HG02870 (cell line): Measurements from ENCODE around the gene NRG3.

ENCODE experiments used
- ATAC-seq: cut with Tn5 transposase; IDR thresholded peaks from one replicate; pipeline ENCODE4 v1.9.1; 2021; ENCODE audit warnings: mild to moderate bottlenecking, moderate library complexity; ENCODE audit not compliant: unreplicated experiment

The NRG3 gene

DNA sequence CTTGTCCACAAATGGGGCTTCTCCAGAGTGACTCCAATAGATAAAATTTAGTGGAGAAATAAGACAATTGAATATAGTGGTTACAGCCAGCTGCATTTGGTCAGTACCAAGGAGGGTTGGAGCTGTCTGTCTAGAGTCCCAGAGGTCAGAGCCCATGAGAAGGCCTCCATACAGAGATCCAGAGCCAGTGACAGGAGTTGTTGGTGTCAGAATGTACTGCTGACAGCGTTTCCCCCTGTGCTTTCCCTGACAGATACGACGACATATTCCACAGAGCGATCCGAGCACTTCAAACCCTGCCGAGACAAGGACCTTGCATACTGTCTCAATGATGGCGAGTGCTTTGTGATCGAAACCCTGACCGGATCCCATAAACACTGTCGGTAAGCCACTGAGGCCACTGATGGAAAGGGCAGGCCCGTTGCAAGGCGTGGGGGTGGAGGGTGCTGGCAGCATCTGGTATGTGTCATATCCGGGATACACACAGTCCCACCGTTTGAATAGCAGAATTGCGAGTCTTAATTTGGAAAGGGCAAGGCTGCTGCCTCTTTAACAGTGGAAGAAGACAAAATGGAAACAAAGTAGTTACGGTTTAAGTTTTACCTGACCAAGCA lies 483.6 kb downstream of the NRG3 start:
- no peak for ATAC-seq

GRCh38 chr10:82361256-82361655 lies 486.3 kb downstream of the NRG3 start:
- ATAC-seq, result no peak

- ATAC-seq, result no peak
These were observed 502.6 kb downstream of the NRG3 start for GRCh38 chr10:82377608-82378007.

DNA sequence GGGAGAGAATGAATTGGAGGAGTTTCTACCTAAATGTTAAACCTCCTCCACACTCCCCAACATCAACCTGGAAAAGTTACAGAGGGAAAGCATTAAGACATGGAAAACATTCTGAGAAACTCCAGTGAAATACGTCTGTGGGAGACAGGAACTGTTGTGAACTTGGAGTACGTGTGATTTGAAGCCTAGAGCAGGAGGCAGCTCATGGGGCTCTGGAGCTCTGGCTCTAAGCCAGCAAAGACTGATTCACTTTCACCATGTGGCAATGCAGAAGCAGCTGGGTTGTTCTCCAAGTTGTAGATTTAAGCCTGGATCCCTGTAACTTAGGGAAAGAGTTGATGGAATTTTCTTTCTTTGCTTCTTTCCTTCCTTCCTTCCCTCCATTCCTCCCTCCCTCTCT lies 503.2 kb downstream of the NRG3 start:
- ATAC-seq, result no peak

GRCh38 chr10:82383350-82383749 lies 508.4 kb downstream of the NRG3 start:
- ATAC-seq, result no peak

DNA sequence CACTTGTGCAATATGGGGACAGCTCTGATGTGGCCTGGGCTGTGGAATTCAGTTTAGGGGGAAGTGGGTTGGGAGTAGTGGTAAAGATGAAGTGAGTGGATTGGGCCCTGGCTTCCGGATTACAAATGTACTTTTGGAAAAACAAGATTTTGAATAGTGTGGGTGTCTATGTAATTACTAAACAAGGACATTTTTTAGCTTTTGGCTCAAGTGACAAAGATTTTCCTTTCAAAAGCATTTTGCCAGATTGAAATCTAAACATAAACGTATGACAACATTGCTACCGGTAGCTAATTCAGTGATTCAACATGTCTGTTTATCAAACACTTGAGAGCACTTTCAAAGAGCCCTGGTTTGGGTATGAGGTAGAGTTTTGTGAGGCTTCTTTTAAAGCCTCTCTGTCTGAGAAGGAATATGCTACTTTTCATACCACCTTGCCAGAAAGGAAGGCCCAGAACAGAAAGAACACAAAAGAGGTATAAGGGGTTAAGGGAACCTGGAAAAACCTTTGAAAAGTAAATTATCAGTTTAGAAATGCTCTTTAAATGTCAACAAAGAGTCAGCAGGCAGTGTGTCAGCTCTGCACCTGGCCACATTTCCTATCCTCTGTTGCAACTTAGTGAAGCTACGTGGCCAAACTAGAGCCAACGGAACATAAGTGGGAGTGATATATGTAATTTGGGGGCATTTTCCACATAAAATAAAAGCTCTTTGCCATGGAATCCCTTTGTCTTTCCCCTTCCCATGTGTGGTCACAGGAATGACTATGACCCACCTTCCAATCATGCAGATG lies 516.1 kb downstream of the NRG3 start:
- no peak for ATAC-seq

DNA sequence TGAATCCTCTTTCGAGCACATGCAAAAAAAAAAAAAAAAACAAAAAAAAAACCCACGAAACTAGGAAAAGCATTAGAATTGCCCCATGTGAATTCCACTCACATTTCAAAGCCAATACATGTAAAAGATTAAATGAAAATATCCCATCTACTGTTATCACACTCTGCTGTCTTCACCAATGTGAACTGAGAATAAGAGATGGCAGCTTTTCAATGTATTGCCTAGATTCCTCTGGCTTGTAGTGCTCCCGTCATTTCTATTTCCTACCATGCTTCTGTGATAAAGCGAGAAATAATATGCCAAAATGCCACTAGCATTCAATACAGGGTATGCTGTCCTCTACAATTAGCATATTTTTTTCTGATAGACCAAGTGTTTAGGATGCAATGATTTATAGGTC lies 517.0 kb downstream of the NRG3 start:
- no peak for ATAC-seq

GRCh38 chr10:82392533-82392932 lies 517.5 kb downstream of the NRG3 start:
- no peak for ATAC-seq

GRCh38 chr10:82394122-82394521 lies 519.1 kb downstream of the NRG3 start:
- no peak for ATAC-seq

DNA sequence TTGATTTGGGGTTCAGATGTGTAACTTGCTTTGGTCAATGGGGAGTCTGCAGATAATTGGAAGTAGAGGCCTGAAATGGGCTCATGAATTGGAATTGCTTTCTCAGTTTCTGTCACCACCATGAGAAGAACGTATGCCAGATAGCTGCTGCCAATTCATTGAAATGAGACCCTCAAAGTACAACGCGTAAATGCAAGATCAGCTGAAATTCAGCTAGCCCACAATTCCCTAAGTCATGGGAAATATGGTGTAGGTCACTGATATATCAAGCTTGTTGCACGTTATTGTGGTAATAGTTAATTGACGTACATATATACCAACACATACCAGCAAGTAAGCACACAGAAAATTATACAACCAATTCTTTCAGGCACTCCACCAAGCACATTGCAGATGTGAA lies 520.0 kb downstream of the NRG3 start:
- ATAC-seq, result no peak

DNA sequence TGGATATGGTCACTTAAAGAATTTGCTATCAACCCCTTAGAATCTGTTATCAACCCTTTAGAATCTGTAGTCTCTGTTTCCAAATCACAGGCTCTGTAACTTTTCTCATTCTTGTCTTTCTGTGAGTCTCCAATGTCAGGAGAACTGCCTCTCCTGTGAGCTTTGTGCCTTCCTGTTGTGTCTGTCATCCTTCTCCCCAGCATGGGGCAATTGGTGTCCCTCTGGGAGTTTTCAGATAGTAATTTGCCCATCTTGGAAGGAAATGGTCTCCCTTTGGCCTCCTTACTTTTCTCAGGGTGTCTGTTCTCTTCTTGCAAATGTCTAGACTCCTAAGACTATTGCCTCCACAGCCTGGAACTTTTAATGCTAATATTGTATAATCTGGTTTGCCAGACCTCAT lies 521.9 kb downstream of the NRG3 start:
- no peak for ATAC-seq

DNA sequence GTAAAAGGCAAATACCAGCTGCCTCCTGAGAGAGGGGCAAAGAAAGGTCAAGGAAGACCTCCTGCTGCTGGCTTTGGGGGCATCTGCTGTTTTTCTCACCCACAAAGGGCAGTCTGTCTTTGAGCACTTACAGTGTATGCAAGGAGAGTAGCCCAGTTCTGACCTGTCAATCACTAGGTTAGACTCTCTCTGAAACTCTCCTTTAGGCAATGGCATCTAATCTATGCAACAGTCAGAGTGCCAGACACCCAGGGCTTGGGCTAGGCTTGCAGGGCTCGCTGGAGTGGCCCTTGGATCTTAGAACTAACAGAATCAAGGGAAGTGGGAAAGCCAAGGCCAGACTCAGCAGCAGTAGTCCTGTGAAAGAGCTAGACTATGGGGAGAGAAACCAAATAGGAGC lies 522.9 kb downstream of the NRG3 start:
- no peak for ATAC-seq

DNA sequence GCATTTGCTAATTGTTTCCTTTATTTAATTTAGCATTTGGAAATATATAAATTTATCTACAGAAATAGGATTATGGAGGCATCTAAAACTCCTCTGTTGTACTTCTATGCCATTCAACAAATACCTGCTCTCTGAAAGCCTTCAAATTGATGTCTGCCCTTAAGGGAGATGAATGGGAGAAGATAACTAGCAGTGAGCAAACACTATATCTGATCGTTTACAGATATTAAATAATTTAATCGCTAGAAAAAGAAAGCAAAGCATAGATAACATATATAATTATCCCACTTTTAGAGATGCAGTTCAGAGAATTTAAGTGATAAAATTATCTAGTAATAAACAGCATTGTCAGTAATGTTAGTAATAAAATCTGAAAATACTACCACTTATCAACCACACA lies 524.9 kb downstream of the NRG3 start:
- ATAC-seq, result no peak

DNA sequence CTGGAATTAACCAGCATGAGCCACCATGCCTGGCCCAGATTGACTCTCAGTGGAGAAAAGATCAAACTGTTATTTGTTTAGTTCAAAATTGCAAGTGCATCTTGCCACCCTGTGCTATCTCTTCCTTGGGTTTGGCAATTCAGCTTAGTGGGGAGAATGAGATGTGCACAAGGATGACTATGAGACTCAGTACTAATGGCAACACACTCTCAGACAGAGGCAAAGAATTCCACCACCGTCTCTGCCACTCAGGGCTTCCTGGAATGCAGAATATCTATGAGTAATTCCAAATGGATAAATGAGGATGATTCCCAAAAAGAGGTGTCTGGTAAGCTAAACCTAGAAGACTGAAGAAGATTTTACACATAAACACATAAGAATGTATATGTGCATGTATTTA lies 525.8 kb downstream of the NRG3 start:
- no peak for ATAC-seq

- no peak for ATAC-seq
These were observed 528.0 kb downstream of the NRG3 start for GRCh38 chr10:82402906-82403401.

- ATAC-seq, result no peak
These were observed 534.7 kb downstream of the NRG3 start for GRCh38 chr10:82409671-82410070.

DNA sequence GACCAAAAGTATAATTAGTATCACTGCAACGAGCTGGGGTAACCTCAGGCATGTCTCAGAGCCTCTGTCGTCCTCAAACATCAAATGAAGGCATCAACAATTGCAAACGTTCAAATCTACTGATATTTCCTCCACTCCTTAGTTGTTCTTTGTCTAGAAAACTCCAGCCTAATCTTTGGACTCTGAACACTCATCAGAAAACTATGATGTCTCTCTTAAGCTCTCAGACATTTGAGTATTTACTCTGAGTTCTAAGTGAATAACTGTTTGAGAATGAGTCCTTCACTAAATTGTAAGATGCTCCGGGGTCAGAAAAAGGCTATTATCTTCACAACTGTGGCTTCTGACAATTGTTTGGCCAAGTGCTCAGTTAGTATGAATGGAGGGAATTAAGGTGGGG lies 536.4 kb downstream of the NRG3 start:
- ATAC-seq, result no peak

DNA sequence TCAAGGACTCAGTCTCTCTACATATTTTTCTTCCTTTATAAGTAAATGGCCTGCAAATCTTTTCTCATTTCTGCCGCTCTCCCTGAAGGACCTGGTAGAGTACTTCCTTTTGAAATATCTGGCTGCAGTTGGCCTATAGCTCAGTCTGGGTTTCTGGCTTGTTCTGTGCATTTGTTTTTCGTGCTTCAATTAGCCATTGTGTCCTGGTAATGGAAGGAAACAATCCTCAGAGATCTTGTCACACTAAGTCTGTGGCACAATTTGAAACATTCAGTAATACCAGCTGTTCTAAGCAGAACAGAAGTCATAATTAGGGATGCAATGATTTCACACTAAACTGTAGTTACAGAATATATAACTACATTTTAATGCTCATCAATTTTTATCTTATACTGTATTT lies 545.0 kb downstream of the NRG3 start:
- ATAC-seq, result no peak

- no peak for ATAC-seq
These were observed 554.3 kb downstream of the NRG3 start for GRCh38 chr10:82429302-82429701.

- no peak for ATAC-seq
These were observed 563.3 kb downstream of the NRG3 start for GRCh38 chr10:82438277-82438676.

DNA sequence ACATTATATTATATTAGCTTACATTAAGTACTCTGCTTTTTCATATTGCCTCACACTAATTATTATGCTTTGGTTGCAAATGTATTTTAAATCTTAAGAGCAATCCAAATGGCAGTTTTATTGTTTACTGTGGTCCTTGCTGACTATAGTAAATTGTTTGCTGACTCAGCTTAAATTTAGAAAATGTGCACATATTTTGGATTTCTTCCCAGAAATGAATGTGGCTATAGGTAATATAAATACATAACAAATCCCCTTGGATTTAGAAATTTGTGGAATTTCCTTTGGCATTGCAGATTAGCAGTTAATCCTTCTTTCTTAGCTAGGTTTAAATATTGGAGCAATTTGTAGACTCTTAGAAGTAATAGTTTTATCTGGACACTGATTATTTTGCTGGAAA lies 565.8 kb downstream of the NRG3 start:
- ATAC-seq, result no peak

GRCh38 chr10:82452046-82452445 lies 577.1 kb downstream of the NRG3 start:
- ATAC-seq, result no peak

DNA sequence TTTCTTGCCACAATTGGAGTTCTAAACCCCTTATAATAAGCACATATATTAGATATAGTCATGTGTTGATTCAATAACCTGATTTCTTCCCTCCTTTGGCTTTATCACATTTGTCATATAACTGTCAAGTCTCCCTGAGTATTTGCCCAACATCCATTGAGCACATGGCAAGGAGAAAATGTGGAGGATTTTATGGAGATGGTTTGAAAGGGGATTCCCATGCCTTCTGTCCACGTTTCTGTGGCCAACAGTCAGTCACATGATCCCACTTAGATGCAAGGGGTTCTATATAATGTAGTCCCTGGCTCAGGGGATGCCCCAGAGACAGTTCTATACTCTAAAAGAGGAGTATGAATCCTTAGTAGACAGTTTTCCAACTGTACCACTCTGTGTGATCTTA lies 577.7 kb downstream of the NRG3 start:
- no peak for ATAC-seq
